CD4-positive, alpha-beta T cell treated with Interleukin-6 at 100 ng/mL for 8 hours (primary cell): ENCODE measurements around the gene APOC3.
"Not testable (repeated sequence)": the region's sequence is repeated elsewhere in the genome, so short reads cannot be mapped to it uniquely, and the experiment has no call there.

Experiments used
- DNase-seq: peaks from one replicate; pipeline ENCODE4 v3.0.0-alpha.2; 2020; ENCODE audit warnings: mixed read lengths, low spot score

APOC3 gene

DNA sequence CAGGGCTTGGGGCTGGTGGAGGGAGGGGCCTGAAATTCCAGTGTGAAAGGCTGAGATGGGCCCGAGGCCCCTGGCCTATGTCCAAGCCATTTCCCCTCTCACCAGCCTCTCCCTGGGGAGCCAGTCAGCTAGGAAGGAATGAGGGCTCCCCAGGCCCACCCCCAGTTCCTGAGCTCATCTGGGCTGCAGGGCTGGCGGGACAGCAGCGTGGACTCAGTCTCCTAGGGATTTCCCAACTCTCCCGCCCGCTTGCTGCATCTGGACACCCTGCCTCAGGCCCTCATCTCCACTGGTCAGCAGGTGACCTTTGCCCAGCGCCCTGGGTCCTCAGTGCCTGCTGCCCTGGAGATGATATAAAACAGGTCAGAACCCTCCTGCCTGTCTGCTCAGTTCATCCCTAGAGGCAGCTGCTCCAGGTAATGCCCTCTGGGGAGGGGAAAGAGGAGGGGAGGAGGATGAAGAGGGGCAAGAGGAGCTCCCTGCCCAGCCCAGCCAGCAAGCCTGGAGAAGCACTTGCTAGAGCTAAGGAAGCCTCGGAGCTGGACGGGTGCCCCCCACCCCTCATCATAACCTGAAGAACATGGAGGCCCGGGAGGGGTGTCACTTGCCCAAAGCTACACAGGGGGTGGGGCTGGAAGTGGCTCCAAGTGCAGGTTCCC is at the start of gene APOC3:
Gene APOC3, plus strand, starts transcription at position 383 of the 659 bp plus-strand sequence. CDS start 676 bp downstream, outside the sequence.
- DNase-seq: no peak

DNA sequence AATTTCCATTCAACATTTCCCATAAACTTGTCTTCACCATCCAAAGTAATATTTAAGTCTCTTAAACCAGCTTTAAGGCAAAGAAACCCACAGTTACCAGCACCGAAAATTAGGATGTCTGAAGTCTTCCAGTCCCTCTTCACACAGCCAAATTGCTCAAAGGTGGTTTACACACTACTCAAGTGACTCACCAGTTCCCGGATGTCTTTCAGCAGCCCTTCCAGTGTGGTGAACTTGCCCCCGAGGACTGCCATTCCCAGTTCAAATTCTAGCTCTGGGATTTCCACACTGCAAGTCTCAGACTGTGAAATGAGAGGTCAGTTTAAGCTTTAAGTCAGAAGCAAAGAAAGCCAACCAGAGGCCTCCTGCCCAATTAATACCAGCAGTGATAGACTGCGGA is 47.0 kb upstream of the APOC3 start:
- no peak for DNase-seq

DNA sequence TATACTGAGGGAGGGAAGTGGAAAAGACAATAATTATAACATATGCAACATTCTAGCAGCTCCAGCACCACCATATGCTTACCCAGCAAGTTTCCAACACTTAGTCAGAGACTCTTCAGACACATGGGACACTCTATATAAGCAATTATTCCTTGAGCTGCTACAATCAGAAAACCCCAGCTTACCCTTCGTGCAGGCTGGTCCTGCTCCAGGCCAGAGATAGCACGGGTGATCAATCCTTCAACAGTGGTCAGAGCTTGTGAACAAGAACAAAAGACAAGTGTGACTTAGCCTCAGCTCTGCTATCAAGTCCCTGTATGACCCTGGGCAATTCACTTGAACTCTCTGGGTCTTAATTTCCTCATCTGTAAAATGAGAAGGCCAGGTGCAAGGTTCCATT is 43.4 kb upstream of the APOC3 start:
- DNase-seq: no peak

DNA sequence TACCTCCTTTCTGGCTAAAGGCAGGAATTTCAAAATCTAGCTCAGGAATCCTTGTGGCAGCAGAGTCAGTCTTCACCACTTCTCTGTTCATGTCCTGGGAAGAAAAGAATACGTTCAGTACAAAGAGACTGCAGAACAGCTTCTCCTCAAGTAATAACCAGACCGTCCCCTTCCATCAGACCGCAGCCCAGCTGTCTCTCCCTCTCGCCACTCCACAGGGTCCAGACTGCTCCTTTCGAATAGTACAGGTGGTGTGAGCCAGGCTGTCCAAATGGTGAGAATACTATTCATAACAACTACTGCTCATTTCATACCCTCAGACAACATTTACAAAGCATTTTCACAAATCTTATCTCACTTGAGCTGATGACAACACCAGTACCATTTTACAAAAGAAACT is 42.7 kb upstream of the APOC3 start:
- DNase-seq: no peak

DNA sequence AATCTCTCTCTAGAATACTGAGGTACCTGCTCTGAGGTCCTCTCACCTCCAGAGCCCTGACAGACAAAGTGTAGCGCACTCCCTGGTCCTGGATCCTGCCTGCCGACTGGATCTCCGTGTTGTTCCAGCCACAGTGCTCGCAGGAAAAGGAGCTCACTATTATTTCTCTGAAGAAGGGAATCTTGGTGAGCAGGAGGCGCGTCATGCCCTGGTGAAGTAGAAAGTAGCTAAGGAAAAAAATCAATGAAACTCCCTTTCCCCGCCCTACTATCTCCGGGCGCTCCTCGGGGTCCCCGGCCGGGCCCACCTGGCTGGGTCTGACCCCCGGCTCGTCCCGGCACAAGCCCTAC is 42.3 kb upstream of the APOC3 start:
- DNase-seq: no peak

DNA sequence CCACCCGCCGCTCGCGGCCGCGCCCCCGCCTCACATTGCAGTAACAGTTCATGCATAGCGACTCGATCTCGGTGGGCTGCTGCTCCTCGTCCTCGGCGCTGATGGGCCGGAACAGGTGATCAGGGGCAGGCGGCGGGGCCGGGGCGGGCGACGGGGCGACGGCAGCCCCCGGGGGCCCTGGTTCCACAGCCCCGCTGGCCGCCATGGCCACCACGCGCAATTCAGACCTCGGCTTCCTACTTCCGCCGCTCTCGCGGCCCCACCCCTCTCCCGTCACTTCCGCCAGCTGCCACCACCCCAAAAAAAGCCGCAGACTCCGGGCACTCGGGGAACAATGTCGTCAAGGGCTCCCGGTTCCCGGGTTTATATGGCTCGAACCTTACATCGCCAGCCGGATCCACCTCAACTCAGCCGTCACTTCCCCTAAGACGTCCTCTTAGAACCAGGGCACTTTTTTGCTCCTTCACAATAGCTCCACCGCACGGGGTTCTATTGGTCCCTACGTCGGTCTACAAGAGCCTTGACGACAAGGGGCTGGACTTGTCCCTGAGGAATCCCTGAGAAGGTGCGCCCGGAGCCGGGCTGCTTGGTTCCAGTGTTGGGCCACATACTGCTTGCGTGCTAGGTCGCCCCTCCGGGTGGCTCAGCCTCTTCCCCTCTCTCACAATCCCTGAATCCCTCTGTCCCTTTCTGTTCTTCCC is 41.8 kb upstream of the APOC3 start, which contains the start of gene ZPR1:
Gene ZPR1, minus strand, starts transcription at position 238 of the 701 bp plus-strand sequence. Its CDS starts 33 bp downstream, at position 205.
- DNase-seq: peak; percentile 79

DNA sequence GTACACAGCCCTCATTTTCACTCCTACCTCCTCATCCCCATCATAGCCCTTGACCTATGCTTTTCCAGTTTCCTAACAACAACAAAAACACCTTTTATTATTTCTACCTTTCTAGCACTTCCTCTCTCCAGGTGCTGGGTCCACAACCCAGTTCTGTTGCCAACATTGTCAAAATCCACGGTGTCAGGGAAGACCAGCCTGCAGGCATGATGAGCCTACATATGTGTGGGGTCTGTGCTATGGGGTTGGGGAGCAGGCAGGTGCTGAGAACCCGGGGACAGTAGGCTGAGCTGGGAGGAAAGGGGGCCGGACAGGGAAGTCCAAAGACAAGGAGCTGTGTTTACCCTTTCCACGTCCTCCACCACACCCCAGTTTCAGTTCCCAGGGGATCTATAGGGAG is 41.2 kb upstream of the APOC3 start:
- DNase-seq: no peak

DNA sequence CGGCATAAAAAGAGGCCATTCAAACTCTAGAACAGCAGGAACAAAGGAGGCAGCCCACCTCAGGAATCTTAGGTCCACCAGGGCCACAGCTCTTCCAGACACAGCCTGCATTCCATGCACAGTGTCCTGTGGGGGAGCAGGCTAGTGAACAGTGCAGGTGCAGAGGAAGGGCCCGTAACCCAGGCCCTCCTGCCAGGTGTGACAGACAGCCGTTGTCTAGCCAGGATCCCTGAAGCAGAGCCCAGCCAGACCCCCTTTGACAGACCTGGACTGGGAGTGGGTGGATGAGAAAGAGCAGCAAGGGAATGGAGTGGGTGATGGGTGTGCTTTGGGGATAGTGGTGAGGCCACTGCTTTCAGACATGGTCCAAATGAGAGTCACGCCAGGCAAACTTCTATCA is 40.7 kb upstream of the APOC3 start:
- no peak for DNase-seq

DNA sequence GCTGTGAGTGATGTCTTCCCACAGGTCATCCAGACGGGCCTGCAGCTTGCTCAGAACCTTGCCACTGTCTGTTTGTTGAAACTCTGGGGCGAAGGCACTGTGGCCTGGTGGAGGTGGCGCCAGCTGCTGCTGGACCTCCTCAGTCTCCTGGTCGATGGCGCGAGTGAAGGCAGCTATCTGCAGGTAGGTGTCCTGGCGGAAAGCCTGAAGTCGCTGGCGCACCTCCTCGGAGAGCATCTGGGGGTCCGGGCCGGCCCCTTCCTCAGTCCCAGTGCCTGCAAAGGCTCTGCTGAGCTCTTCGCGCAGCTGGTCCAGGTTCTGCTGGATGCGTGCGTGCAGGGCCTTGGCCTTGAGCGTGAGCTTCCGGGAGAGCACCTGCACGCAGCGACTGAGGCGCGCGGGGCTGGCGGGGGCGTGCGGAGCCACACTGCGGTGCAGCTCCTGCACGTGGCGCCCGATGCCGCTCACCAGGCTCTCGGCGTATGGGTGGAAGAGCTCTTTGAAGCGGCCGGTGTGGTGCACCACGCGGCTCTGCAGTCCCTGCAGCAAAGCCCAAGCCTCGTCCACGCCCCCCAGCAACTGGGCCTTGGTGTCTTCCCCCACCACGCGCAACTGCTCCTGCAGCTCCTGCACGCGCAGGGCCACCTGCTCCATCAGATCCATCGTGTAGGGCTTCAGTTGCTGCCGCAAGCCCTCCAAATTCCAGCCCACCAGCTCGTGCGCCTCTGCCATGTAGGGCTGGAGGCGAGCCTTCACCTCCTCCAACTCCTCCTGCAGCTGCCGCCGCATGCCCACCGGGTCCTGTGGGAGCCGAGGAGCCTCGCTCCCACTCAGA is 39.3 kb upstream of the APOC3 start:
- DNase-seq: no peak

DNA sequence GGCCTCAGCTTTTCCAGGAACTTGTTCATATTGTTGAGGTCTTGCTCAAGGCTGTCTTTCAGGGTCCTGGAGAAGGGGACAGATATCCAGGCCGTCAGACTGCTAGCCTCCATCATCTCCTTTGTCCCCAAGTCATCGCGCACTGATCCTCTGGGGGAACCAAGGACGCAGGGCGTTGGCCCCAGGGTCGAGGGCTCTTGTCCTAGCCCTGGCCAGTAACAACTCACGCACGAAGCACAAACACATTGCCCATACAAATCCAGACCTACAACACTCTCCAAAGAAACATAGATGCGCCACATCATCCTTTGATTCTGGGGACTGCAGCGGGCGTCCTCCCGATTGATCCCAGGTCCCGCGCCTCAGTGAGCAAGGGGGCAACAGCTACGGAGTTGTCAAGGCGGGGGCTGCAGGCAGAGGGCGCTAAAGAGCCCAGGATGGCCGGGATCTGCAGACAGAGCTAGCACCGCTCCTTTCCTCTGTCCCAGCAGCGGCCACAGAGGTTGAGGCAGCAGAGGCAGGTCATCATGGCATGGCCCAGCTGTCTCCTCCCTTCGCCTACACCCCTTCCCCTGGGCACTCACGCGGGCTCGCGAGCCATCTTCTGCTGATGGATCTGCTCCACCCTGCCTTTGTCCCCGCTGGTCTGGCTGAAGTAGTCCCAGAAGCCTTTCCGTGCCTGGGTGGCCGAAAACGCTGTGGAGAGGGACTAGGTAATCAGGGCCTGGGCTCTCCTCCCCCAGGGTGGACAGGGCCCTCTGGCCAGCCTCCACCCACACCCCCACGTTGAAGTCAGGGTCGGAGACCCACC is 38.5 kb upstream of the APOC3 start:
- peak; percentile 70 for DNase-seq

DNA sequence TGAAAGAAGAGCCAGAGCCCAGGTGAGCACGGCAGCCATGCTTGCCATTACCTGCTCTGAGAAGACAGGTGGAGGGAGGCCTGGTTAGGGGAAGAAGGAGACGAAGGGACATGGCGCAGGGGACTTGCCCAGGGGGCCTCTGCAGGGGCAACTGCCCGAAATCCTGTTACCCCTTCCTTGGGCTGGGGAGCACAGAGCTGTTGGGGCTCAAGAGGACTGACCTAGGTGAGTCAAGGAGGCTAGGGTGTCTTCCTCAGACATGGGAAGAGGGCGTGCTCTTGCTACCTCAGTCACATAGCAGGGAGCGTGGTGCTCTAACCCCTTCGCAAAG is 37.9 kb upstream of the APOC3 start, which contains the start of gene APOA5:
Gene APOA5, minus strand, starts transcription at position 67 of the 331 bp plus-strand sequence. Its CDS starts 19 bp downstream, at position 48.
- no peak for DNase-seq

DNA sequence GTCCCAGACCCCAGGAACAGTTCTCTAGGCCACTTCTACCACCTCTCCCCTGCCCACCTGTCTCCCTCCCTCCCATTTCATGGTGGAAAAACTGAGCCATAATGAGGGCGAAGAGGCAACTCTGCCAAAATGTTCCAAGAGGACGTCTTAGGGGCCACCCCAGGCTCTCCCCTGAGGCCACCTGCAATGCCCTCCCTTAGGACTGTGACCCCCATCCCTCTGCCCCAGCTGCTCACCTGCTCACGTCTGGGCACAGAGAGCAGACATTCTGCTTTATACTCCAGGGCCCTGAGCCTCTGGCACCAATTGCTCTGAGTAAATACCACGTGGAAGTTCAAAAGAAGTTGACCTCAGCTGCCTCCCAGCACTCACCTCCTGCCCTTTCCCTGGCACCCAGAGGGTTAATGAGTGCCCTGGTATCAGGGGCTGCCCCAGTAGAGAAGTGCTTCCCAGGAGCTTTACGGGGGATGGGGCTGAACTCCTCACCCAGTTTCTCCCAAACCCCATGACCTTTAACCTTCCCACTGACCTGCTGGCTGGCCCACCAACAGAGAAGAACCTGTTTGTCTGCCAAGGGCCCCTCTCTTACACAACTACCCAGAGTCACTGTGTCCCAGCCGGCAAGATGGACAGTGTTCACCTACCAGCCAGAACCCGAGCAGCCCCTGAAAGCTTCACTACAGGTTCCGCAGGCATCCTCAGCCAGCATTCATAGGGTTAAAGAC is 37.4 kb upstream of the APOC3 start:
- DNase-seq: no peak

DNA sequence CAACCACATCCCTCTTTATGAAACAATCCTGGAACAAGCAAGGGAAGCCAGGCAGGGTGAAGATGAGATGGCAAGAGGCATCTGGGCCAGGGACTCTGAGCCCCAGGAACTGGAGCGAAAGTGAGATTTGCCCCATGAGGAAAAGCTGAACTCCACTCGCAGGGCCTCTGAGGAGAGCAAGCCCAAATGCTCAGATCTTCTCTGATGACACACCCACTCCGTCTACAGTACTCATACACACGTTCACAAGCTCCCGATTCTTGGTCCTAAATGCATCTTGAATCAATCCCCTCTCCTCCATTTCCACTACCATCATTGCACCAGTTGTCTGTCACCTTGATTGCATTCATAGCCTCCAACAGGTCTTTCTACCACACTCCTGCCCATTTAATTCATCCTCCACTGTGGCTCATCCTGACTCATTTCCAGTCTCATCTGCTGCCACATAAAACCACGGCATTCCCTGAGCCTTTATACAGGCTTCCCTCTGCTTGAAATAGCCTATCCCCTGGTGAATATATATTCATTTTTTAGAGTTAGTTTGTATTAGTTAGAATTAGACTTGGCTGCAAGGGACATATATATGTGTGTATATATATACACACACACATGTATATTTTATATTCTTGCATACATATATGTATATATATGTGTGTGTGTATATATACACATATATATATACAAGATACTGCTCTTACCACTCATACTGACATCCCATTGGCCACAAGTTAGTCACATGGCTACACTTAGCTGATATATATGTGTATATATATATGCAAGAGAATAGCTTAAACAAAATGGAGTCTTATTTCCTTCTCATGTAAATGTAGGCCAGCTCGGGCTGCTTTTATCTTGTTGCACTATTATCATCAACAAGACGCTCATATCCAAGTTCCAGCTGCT is 36.6 kb upstream of the APOC3 start:
- DNase-seq: no peak

DNA sequence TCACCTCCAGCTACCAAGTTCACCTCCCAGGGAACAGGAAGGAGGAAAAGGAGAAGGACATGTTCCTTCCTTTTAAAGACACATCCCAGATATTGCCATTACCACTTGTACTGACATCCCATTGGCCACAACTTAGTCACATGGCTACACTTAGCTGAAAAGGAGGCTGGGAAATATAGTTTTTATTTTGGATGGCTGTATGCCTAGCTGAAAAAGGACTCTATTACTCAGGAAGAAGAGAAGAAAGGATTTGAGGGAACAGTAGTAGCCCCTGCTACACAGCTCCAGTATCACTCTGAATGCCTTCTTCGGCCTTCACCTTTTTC is 36.0 kb upstream of the APOC3 start:
- DNase-seq: no peak

DNA sequence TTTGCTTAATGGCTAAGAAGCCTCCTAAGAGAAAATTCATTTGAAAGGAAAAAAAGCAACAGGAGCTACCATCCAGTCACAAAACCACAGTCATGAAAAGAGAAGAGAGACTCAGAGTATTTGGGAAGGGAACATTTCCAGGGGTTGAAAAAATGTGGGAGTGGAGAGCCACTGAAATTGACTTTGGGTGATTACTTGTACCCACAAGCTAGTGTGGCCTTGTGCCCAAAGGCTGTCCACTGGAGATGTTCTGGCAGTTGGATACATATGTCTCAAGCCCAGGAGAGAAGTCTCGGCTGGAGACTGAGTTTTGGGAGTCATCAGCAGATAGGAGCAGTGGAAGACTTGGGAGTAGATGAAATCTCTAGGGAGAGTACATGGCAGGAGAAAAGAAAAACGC is 34.9 kb upstream of the APOC3 start:
- DNase-seq: no peak

DNA sequence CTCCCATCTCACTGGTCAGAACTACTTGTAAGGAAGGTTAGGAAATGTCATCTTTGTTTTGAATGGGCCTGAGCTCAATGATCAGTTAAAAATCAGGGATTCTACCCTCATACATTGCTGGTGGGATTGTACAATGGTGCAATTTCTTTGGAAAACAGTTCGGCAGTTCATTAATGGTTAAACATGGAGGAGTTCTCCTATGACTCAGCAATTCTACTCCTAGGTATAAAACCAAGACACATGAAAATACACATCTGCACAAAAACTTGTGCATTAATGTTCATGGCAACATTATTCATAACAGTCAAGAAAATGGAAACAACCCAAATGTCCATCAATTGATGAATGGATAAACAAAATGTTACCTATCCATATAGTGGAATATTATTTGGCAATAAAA is 33.2 kb upstream of the APOC3 start:
- no peak for DNase-seq

DNA sequence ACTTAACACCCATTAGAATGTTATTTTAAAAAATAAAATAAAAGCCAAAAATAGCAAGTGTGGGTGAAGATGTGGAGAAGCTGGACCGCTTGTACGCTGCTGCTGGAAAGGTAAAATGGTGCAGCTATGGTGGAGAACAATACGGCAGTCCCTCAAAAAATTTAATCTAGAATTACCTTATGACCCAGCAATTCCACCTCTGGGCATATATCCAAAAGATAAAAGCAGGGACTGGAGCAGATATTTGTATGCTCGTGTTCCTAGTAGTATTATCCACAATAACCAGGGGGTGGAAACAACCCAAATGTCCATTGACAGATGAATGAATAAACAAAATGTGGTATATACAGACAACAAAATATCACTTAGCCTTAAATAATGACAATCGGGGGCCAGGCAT is 31.9 kb upstream of the APOC3 start:
- no peak for DNase-seq

DNA sequence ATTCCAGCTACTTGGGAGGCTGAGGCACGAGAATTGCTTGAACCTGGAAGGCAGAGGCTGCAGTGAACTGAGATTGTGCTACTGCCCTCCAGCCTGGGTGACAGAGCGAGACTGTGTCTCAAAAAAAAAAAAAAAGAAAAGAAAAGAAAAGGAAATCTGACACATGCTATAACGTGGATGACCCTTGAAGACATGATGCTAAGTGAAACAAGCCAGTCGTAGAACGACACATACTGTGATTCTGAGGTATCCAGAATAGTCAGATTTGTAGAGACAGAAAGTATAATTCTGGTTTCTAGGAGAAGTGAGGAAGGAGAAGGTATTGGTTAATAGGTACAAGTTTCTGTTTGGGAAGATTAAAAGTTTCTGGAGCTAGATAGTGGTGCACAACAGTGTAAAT is 31.3 kb upstream of the APOC3 start:
- DNase-seq: no peak

DNA sequence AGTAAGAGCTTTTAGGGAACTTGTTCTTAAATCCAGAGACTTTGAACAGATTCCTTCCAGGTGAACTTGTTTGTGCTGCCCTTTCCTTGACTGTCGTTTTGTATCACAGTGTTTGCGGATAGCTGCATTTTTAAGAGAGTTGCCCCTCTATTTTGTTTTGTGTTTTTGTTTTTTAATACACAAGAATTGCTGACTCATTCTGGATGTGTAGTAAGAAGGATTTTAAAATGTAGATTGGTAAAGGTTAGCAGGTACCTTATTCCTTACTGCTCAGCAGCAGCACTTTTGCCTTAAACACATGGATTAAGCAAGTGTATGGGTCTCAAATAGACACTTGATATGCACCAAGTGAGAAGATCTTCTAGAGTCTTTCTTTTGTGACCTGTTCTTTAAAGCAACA is 29.1 kb upstream of the APOC3 start:
- no peak for DNase-seq

DNA sequence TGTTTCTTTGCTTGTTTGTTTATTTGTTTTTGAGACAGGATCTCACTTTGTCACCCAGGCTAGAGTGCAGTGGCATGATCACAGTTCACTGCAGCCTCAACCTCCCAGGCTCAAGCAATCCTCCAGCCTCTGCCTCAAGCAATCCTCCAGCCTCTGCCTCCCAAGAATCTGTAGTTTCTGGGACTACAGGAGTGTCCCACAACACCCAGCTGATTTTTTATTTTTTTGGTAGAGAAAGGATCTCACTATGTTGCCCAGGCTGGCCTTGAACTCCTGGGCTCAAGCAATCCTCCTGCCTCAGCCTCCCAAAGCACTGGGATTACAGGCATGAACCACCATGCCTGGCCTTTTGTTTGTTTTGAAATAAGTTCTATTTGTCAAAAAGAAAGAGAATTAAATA is 28.0 kb upstream of the APOC3 start:
- not testable (repeated sequence) for DNase-seq

DNA sequence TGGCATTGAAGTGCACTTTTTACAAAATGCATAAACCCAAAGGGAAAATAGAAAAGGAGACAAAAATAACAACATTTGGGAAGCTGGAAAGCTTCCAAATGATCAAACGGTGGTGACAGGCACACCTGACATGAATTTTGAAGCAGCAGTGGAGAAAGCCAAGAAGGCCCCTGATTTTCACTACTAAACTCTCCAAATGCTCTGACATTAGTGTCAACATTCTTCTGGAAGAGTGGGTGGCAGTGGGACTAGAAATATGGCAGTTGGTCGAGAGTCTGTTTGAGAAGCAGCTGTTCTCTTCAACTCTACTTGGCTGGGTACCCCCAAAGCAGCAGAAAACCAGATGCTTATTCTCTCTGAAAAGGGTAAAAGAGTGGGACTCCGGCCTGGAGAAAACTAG is 25.7 kb upstream of the APOC3 start:
- DNase-seq: no peak
